Measurements from ENCODE around the gene ATXN1.
"Not testable (repeated sequence)": the region's sequence is repeated elsewhere in the genome, so short reads cannot be mapped to it uniquely, and the experiment has no call there.

DNA sequence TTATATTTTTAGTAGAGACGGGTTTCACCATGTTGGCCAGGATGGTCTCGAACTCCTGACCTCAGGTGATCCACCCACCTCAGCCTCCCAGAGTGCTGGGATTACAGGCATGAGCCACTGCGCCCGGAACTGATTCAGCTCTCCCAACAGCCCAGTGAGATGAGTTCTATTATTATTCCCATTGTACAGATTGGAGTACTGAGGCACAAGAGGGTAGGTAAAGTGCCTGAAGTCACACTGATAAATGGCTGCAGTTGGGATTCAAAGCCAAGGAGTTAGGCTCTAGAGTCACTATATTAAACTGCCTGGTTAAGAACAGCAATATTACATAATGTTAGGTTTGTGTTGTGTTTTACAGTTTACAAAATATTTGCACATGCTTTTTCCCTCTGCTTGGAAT lies 220.9 kb downstream of the ATXN1 start:
- TF ChIP-seq, protein P1, sequence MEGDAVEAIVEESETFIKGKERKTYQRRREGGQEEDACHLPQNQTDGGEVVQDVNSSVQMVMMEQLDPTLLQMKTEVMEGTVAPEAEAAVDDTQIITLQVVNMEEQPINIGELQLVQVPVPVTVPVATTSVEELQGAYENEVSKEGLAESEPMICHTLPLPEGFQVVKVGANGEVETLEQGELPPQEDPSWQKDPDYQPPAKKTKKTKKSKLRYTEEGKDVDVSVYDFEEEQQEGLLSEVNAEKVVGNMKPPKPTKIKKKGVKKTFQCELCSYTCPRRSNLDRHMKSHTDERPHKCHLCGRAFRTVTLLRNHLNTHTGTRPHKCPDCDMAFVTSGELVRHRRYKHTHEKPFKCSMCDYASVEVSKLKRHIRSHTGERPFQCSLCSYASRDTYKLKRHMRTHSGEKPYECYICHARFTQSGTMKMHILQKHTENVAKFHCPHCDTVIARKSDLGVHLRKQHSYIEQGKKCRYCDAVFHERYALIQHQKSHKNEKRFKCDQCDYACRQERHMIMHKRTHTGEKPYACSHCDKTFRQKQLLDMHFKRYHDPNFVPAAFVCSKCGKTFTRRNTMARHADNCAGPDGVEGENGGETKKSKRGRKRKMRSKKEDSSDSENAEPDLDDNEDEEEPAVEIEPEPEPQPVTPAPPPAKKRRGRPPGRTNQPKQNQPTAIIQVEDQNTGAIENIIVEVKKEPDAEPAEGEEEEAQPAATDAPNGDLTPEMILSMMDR (IDR thresholded peaks at IDR 0.05) = not testable (repeated sequence)
- not testable (repeated sequence) for TF ChIP-seq POLR2AphosphoS5, POLR2A (IDR thresholded peaks at IDR 0.05)

Data from gastroesophageal sphincter (tissue), 3 donors.